GM12878 (cell line): Measurements from ENCODE around the gene DLG1. TPM values are rescaled to one million over a fixed set of nuclear protein-coding genes. Genes with fewer than 3 reads are reported as not detected.

Source experiments
- ATAC-seq: fragments of 200-7000 bp; cut with Tn5 transposase; 3 replicates; pipeline ENCODE4 v1.9.1; 2020; ENCODE audit warnings: mild to moderate bottlenecking, moderate library complexity
- BruUV-seq: library from RNA; stranded (reverse); fragments of 400-500 nt; replicated peaks from 2 replicates; lab custom pipeline; 2021; lab: Mats Ljungman, UMichigan
- CTCF ChIA-PET: fragments of 300-600 bp; sonication (Branson Sonifier 250); formaldehyde crosslinking; extraction: SDS; loops from one replicate; lab custom pipeline; 2021; ENCODE audit warnings: inconsistent platforms; lab: Yijun Ruan, JAX
- POLR2A ChIA-PET: fragments of 350-600 bp; formaldehyde crosslinking; extraction: SDS; loops from one replicate; lab custom pipeline; 2021; ENCODE audit warnings: inconsistent platforms; lab: Charles Lee
- RAD21 ChIA-PET: fragments of 300-600 bp; sonication (Branson Sonifier 250); formaldehyde crosslinking; loops from one replicate; lab custom pipeline; 2023; ENCODE audit warnings: antibody characterized with exemption; ENCODE audit not compliant: unreplicated experiment; lab: Charles Lee
- SMC1A ChIA-PET: fragments of 300-600 bp; sonication (Branson Sonifier 250); formaldehyde crosslinking; loops from one replicate; lab custom pipeline; 2023; ENCODE audit not compliant: unreplicated experiment, uncharacterized antibody; lab: Charles Lee
- DNase-seq: peaks from one replicate; pipeline ENCODE4 v3.0.0-alpha.2; 2011; ENCODE audit warnings: low read depth, low spot score
- FAIRE-seq: peaks from 3 replicates; lab custom pipeline; 2011; peaks lifted over from hg19 to GRCh38; lab: Jason Lieb, UNC
- H2AFZ ChIP-seq: 2 replicates; pipeline ENCODE4 v1.6.0; 2011; ENCODE audit warnings: low read depth, low read length, control low read depth; ENCODE audit not compliant: control insufficient read depth
- H3K27ac ChIP-seq: 2 replicates; pipeline ENCODE4 v1.5.1; 2011; ENCODE audit warnings: control low read depth; ENCODE audit not compliant: control insufficient read depth, insufficient read depth
- H3K27me3 ChIP-seq, 2 experiments: replicated peaks in 1 of 2; 2 replicates each; pipeline versions ENCODE4 v1.6.0 to v1.6.1; 2011; ENCODE audit warnings: low read length in 1 of 2; ENCODE audit not compliant: control insufficient read depth in 2 of 2, insufficient read depth in 2 of 2
- H3K36me3 ChIP-seq, 2 experiments: 2 replicates each; pipeline ENCODE4 v1.5.1; 2011; ENCODE audit warnings: low read length in 1 of 2; ENCODE audit not compliant: control insufficient read depth in 2 of 2, insufficient read depth in 2 of 2
- H3K4me1 ChIP-seq: 2 replicates; pipeline ENCODE4 v1.6.1; 2011; ENCODE audit warnings: mild to moderate bottlenecking, low read length, moderate library complexity, mixed read lengths; ENCODE audit not compliant: control insufficient read depth, insufficient read depth
- H3K4me2 ChIP-seq: 2 replicates; pipeline ENCODE4 v1.6.0; 2011; ENCODE audit warnings: control low read depth; ENCODE audit not compliant: control insufficient read depth, insufficient read depth
- H3K4me3 ChIP-seq: fragments of 200-600 bp; sonication (generic); 2 replicates; pipeline ENCODE4 v1.5.1; 2016
- H3K79me2 ChIP-seq: 2 replicates; pipeline ENCODE4 v1.6.0; 2011; ENCODE audit warnings: low read length; ENCODE audit not compliant: control insufficient read depth, insufficient read depth
- H3K9ac ChIP-seq: 2 replicates; pipeline ENCODE4 v1.8.0; 2011; ENCODE audit warnings: low read length, control low read depth, mixed read lengths; ENCODE audit not compliant: control insufficient read depth, insufficient read depth
- H3K9me3 ChIP-seq: replicated peaks from 3 replicates; pipeline ENCODE4 v1.5.1; 2011; ENCODE audit warnings: mild to moderate bottlenecking, low read length; ENCODE audit not compliant: control insufficient read depth, insufficient read depth
- H4K20me1 ChIP-seq: 2 replicates; pipeline ENCODE4 v1.6.0; 2011; ENCODE audit not compliant: control insufficient read depth, insufficient read depth
- EP300 ChIP-seq, 2 experiments: fragments of 150-350 bp in 1 of 2; IDR thresholded peaks; 2 replicates each; pipeline ENCODE4 v1.6.1; 2011 to 2012; ENCODE audit warnings: low read depth in 2 of 2, low read length in 2 of 2, borderline replicate concordance in 1 of 2, improper control_type of control experiment in 1 of 2, inconsistent platforms in 1 of 2; ENCODE audit not compliant: control insufficient read depth in 1 of 2
- HSF1 ChIP-seq: fragments of 150-350 bp; IDR thresholded peaks from 2 replicates; pipeline ENCODE4 v1.6.1; 2014; ENCODE audit warnings: mild to moderate bottlenecking, low read depth, low read length
- REST ChIP-seq: IDR thresholded peaks from 2 replicates; pipeline ENCODE4 v1.6.1; 2012; ENCODE audit warnings: mild to moderate bottlenecking, low read depth, low read length
- RFX5 ChIP-seq: IDR thresholded peaks from 2 replicates; pipeline ENCODE4 v1.6.1; 2011; ENCODE audit warnings: low read depth, low read length, improper control_type of control experiment
- SMC3 ChIP-seq: IDR thresholded peaks from 2 replicates; pipeline ENCODE4 v1.6.1; 2011; ENCODE audit warnings: low read length, improper control_type of control experiment, borderline replicate concordance
- YY1 ChIP-seq: IDR thresholded peaks from 2 replicates; pipeline ENCODE4 v1.6.1; 2011; ENCODE audit warnings: low read depth, mild to moderate bottlenecking, low read length
- WGBS: methylation state at CpG from one replicate; pipeline ENCODE4 v1.1.6; 2016; ENCODE audit warnings: low lambda C conversion rate; ENCODE audit not compliant: insufficient replicate concordance, insufficient coverage; ENCODE audit errors: missing lambda C conversion rate; 5-methylcytosine and 5-hydroxymethylcytosine counted together
- in situ Hi-C: fragments of 300-500 bp; cut with MboI; formaldehyde crosslinking; loops from 9 replicates; pipeline ENCODE4 v1.14.3; 2018; ENCODE audit warnings: mixed read lengths
- intact Hi-C: fragments of 100-400 bp; cut with micrococcal nuclease; formaldehyde crosslinking; loops from one replicate; pipeline ENCODE4 v1.14.2; 2022; ENCODE audit not compliant: unreplicated experiment
- polyA plus RNA-seq, 11 experiments: library from polyadenylated mRNA; depleted of rRNA in 4 of 11; unstranded in 6 of 11; stranded (reverse) in 5 of 11; fragments of >200 nt; fragmentation: Nextera tagmentation in 4 of 11; fragmentation: Illumina TruSeq in 1 of 11; extraction: Ambion mirVana in 4 of 11; extraction: Trizol in 1 of 11; gene quantifications; 1 replicate in 1 of 11; 2 replicates in 10 of 11; pipeline versions ENCODE4 v1.2.1 to v1.2.3, GENCODE V29; 2011 to 2016; ENCODE audit warnings: inconsistent platforms in 2 of 11, missing spikeins in 2 of 11, low read depth in 1 of 11
- total RNA-seq, 4 experiments: library from RNA; depleted of rRNA in 3 of 4; stranded (reverse); fragments of >200 nt in 3 of 4; fragmentation: Illumina TruSeq in 1 of 4; extraction: Trizol in 1 of 4; gene quantifications; 2 replicates each; pipeline versions ENCODE4 v1.2.1 to v1.2.3, GENCODE V29; 2013 to 2021

DLG1 gene
- total and polyA plus RNA-seq, 10 of the 15 experiments (the other 5 are each of a cell fraction or from before 2014, with no cell fraction given) = 9.2 to 63.1 (median 40.1) TPM

GRCh38 chr3:197006860-197007259 is 291.6 kb downstream of the DLG1 start:
- CTCF ChIA-PET = no interaction called here
- DNase-seq = no peak
- Histone ChIP-seq H3K9ac (no peak overlapping the region), H2AFZ (no peak overlapping the region), H3K4me1 (peaks cover 8% of the 10 kb centered on the region), H3K9me3 (no peaks in the 10 kb centered on the region), H3K79me2 (no peaks in the 10 kb centered on the region), H3K27ac (no peak overlapping the region), H3K4me3 (no peak overlapping the region), H4K20me1 (no peaks in the 10 kb centered on the region), H3K4me2 (no peak overlapping the region), H3K27me3 (no peaks in the 10 kb centered on the region), H3K36me3 (no peaks in the 10 kb centered on the region)
- POLR2A ChIA-PET = interaction anchor here (3.8 kb wide), 1 partner anchor 15 kb away, joined by 24 read pairs; no protein-coding TSS in a partner anchor
- SMC1A ChIA-PET = no interaction called here
- RAD21 ChIA-PET = interaction anchor here (1.4 to 1.5 kb wide), 2 partner anchors 16 to 24 kb away, joined by 3 to 6 read pairs; no protein-coding TSS in a partner anchor
- TF ChIP-seq RFX5 (no peak), YY1 (no peak), HSF1 (no peak), EP300 (IDR thresholded peaks at IDR 0.05; ENCODE audit: borderline replicate concordance in 1 of 2, control insufficient read depth in 1 of 2, low read depth in 2 of 2, low read length in 2 of 2) (no peak), SMC3 (no peak), REST (no peak)
- no TSS peak for BruUV-seq
- no peak for FAIRE-seq
- 68% methylated on average over 5 of the region's 5 CpGs for WGBS
- ATAC-seq = no peak
- intact Hi-C loops (no loop called here), in situ Hi-C loops (no loop called here)
